OCI-LY7 (cell line): ENCODE data around the gene CDRT15.

Experiments used
- CTCF ChIP-seq: fragments of 200-600 bp; sonication (generic); conservative IDR thresholded peaks from 2 replicates; pipeline ENCODE4 v1.5.1; 2014; ENCODE audit warnings: mild to moderate bottlenecking, antibody characterized with exemption, low read length, moderate library complexity, mixed read lengths
- EZH2phosphoT487 ChIP-seq: fragments of 200-600 bp; sonication (generic); IDR thresholded peaks from 2 replicates; pipeline ENCODE4 v1.6.1; 2018; ENCODE audit warnings: low read depth, borderline replicate concordance, mild to moderate bottlenecking, mixed run types, antibody characterized with exemption, low read length, moderate library complexity, mixed read lengths

- TF ChIP-seq CTCF (no peak), EZH2phosphoT487 (no peak)
These were observed 32.1 kb downstream of the CDRT15 start for GRCh38 chr17:14204546-14204945.
